Fibroblast of skin of right biceps (primary cell): ENCODE results near the gene CPT2.
"Not testable (repeated sequence)": the region's sequence is repeated elsewhere in the genome, so short reads cannot be mapped to it uniquely, and the experiment has no call there.

Experiments used
- DNase-seq: peaks from one replicate; pipeline ENCODE4 v3.0.0-alpha.2; 2013

The CPT2 gene

GRCh38 chr1:53183095-53183990 lies 13.3 kb upstream of the CPT2 start:
- no peak for DNase-seq

GRCh38 chr1:53185955-53186297 lies 10.7 kb upstream of the CPT2 start:
- DNase-seq = not testable (repeated sequence)

GRCh38 chr1:53186533-53186932 lies 10.1 kb upstream of the CPT2 start:
- no peak for DNase-seq

GRCh38 chr1:53187401-53187800 lies 9.2 kb upstream of the CPT2 start:
- DNase-seq = no peak

- DNase-seq = peak; percentile 56
These were observed 8.5 kb upstream of the CPT2 start for GRCh38 chr1:53188099-53188498.

GRCh38 chr1:53189061-53189460 lies 7.6 kb upstream of the CPT2 start:
- DNase-seq = no peak

GRCh38 chr1:53190210-53190611 lies 6.4 kb upstream of the CPT2 start:
- no peak for DNase-seq

- no peak for DNase-seq
These were observed 1.2 kb upstream of the CPT2 start for GRCh38 chr1:53195246-53196016.

- DNase-seq = no peak
These were observed 573 bp upstream of the CPT2 start for GRCh38 chr1:53196017-53196484.

GRCh38 chr1:53197291-53198200 lies 922 bp downstream of the CPT2 start:
- peak; percentile 34 for DNase-seq

- peak; percentile 59 for DNase-seq
These were observed 1.6 kb downstream of the CPT2 start for GRCh38 chr1:53198241-53198651.

GRCh38 chr1:53203466-53203865 lies 6.8 kb downstream of the CPT2 start:
- no peak for DNase-seq

- DNase-seq = not testable (repeated sequence)
These were observed 8.9 kb downstream of the CPT2 start for GRCh38 chr1:53205496-53205895.

GRCh38 chr1:53206083-53206685 lies 9.6 kb downstream of the CPT2 start:
- DNase-seq = not testable (repeated sequence)

- DNase-seq = no peak
These were observed 10.2 kb downstream of the CPT2 start for GRCh38 chr1:53206735-53207379.

GRCh38 chr1:53207726-53208125 lies 11.1 kb downstream of the CPT2 start:
- no peak for DNase-seq

GRCh38 chr1:53210352-53210751 lies 13.7 kb downstream of the CPT2 start:
- DNase-seq = no peak

GRCh38 chr1:53210954-53211353 lies 14.3 kb downstream of the CPT2 start:
- no peak for DNase-seq

- DNase-seq = no peak
These were observed 17.8 kb downstream of the CPT2 start for GRCh38 chr1:53214376-53214940.

- DNase-seq = no peak
These were observed 21.6 kb downstream of the CPT2 start for GRCh38 chr1:53218201-53218600.

- DNase-seq = no peak
These were observed 23.1 kb downstream of the CPT2 start for GRCh38 chr1:53219711-53220110.
